Endothelial cell of hepatic sinusoid (primary cell): ENCODE measurements around the gene MAP3K4.

ENCODE experiments used
- in situ Hi-C: cut with HindIII; loops from 2 replicates; pipeline ENCODE4 v1.10.0; 2017; ENCODE audit warnings: low sequenced_read_pairs

Gene MAP3K4

DNA sequence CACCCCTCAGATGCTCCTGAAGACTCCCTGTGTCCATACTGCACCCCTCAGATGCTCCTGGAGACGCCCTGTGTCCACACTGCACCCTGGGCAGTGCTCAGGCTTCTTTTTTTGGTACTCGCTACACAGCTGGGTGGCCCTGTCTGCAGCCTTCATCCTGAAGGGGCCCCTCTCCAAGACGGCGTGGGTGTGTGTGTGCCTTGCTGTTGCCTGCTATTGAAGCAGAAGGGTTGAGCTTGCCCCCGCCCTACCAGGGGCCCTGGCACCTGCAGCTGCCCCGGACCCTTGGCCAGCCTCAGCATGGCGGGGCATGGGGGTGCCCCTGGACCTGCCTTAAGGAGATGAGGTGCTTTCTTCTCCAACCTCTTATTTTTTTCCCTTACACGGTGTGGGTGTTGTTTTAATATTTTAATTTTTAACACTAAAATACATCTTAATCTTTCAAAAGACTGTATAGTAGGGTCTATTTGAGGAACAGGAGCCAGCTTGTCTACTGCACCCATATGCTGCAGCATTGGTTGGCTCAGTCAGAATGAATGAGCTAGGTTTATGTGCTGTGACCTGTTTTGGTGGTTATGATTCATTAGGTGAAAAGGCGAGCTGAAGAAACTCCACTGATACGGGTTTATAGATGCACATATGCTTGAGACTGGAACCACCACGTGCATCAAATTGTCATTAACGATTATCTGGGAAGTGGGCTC is 146.4 kb downstream of the MAP3K4 start:
- in situ Hi-C loops, result no loop called here

DNA sequence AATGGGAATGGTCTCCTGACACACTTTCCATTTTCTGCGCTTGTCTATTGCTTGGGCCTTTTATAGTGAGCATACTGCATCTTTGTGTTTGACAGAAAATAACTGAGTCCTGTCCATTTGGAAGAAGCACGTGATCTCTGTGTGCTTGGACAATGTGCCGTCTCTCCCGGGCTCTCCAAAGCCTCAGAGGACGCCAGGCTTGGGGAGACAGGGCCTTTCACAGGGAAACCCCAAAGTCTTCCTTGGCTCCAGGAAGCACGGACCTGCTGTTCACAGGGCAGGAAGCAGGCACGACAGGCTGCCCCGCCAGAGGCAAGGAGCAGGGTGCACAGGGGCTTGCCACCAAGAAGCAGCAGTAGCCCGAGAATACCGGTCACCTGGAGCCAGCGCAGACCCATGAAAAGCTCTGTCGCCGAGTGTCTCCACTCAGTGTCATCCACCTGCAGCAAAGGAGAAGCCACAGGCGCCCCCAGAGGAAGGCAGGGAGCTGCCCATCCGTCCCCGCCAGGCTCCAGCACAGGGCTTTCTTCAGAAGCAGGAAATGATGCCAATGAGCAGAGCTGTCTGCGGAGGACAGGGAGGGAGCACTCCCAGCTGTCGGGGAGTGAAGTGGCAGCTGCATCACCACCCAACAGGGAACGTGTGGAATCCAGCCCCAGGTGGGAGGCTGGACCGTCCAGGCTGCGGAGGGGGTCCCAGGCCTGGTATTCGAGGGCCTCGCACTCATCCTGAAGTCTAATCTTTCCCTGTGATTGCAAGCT is 147.2 kb downstream of the MAP3K4 start:
- in situ Hi-C loops, result no loop called here

DNA sequence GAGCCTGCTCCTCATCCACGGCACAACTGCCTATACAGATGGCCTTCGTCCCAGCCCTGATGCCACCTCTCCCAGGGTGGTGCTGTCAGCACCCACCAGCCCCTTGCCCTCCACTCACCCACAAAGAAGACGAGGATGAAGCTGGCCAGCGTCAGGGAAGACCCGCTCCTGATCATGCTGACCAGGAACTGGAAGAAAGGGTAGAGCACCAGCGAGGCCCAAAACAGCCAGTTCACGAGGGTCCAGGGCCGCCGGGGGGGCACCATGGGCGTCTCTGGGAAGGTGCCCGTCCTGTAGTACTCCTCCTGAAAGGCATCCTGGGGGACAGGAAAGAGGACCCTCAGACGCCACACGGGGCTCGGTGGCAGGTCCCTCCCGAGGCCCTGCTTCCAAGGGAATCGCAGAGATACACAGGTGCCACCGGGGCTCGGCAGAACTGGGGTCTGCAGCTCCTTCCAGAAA is 147.8 kb downstream of the MAP3K4 start:
- in situ Hi-C loops, result no loop called here

DNA sequence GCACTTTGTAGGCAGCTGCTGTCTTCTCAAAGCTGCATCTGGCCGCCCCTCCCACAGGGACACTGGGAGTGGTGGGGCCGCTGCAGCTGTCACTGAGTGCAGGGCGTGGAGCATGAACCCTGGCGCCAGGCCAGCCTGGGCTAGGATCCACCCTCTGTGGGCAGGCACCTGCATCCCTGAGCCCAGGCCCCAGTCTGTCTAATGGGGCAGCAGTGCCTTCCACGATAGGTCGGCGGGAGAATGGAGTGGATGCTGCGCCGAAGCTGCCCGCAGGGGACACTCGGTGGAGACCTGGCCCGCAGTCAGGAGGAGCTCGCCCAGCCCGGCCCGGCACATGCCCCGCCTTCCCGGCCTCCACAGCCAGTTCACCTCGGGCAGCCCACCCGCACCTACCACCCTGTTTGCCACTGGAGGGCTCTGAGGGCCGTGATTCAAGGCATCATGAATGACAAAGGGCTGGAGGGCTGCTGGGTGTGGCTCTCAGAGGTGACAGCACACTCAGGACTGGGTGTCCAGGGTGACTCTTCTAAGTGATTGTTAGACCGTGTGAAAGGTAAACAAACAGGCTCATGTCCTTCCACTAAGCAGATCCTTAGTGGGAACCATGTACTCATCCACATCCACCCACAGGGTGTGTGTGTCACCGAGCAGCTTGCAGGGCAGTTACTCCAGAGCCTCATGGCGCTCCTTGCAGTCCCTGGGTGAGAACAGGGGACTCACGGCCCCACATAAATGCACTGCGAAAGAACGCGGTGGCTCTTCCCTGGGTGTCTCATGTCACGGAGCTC is 148.4 kb downstream of the MAP3K4 start:
- in situ Hi-C loops, result no loop called here

DNA sequence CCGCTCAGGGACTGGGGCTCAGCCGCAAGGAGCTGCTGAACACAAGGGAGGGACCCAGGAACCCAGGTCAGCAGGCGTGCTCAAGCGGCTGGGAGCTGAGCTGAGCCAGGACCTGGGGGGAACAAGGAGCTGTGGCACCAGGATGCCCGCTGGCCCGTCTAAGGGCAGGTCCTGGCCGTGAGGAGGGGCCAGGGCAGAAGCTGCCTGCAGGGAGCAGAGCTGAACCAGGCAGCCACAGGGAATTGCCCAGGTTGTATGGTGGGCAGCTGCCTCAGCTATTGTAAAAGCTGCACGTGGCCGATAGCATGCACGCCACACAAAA is 148.9 kb downstream of the MAP3K4 start:
- in situ Hi-C loops, result no loop called here

DNA sequence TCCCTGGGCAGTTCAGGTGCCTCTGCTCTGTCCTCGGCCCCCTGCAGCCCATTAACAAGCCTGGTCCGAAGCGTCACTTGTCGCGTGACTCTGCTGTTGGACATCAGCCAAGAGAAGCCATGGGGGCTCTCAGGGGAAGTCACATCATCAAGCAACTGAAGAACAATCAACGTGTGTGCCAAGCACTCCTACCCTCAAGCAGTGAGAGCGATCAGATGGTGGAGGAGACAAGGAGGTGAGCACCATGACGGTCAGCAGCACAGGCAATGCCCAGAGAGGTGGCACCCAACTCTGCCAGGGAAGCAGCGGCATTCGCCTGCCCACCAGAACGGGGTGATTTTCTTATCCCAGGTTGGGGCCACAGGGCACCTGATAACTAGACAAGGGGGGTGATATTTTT is 149.6 kb downstream of the MAP3K4 start:
- in situ Hi-C loops, result no loop called here

DNA sequence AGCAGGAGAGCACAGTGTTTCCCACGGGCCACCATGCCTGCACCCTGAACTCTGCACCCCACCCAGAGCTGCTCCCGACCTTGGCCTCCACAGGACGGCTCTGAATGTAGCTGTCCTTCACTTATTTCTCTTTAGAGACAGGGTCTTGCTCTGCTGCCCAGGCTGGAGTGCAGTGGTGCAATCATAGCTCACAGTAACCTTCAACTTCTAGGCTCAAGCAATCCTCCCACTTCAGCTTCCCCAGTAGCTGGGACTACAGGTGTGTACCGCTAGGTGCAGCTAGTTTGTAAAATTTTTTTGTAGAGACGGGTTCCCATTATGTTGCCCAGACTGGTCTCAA is 151.4 kb downstream of the MAP3K4 start:
- in situ Hi-C loops, result no loop called here

DNA sequence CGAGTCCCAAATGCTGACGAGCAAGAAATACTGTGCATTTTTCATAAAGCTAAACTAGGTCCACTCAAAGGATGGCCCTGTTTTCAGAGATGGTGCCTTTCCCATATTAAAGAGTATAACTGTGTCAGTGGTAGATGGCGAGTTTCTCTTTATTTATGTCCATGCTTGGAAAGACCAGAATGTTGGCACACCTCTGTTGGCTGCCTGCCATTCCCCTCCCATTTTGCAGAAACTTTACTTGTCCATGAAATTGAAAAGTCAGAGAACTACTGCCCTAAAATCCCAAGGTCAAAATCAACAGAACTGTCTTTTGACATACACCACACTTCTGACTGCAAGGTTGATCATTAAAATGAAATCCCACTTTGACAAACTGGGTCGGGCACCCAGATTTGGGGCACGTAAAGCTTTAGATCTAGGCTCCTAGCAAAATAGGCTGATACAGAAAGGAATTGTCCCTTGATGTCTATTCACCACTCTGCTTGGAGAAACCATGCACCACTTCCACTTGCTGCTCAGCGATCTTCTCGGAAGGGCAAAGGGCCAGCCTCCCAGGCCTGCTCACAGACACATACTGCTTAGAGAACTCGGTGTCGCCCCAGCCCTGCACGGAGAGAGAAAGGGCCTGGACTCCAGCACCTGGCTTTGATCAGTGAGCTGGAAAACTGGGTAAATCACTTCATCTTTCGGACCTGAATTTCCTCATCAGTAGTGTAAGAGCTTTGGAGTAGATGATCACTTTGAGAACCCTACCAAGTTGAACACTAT is 152.3 kb downstream of the MAP3K4 start:
- in situ Hi-C loops, result no loop called here

DNA sequence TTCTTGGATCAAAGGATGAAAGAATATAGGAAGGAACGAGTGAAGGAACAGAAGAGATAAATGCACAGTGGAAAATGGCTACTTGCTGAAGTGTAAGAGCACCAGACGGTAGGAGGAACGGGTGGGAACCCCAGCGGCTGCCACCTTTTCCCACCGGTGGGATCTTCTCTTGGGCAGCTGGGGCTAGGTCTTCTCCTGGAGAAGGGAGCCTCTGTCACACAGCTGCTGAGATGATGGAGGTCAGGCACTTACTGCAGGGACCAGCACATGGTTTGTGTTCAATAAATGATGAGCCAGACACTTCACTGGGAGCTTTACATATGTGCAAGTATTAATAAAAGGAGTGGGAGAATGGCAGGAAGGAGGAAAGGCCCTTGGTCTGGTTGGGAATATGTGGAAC is 158.6 kb downstream of the MAP3K4 start:
- in situ Hi-C loops, result loop anchor here (25.0 kb wide), 1 partner anchor 212 kb away; no protein-coding TSS in a partner anchor

DNA sequence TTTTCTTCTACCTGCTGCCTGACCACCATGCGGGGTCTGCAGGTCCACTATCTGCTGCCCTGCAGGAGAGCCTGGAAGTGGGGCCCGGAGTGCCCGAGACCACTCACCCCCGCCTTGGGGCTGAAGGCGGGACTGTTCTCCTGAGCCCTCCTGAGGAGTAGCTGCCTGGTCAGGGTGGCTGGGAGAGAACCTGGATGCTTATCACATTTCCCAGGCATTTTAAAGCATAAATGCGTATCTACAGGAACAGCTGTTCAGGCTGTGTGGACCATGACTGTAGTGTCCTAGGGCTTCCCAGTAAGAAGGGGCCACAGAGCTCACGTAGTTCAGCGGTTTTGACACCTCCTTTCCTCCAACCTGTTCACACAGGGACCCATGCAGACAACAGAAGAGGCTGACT is 159.0 kb downstream of the MAP3K4 start:
- in situ Hi-C loops, result loop anchor here (25.0 kb wide), 1 partner anchor 212 kb away; no protein-coding TSS in a partner anchor

DNA sequence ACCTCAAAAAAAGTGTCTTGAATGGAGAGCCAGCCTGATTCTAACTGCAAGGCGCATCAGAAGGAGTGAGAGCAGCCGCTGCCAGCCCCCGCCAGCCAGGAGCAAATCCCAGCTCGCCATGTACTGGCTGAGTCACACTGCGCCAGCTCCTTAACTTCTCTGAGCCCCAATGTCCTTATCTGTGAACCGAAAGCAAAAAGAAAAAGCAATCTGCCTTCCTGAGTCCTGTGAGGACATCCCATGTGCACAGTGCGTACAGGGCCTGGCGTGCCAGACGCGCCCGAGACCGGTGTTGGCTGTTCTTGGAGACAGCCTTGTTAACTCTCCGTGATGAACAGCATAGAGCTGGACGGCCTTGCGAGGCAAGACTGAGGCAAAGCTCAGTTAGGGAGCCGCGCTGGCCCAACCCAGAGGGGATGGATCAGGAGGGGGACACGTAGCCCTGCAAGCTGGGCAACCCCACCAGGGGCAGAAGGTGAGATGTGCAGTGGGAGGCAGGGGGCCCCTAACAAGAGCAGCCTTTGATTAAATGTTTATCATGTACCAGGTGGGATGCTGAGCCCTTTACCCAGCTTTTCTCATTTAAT is 159.6 kb downstream of the MAP3K4 start:
- in situ Hi-C loops, result loop anchor here (25.0 kb wide), 1 partner anchor 211 kb away; no protein-coding TSS in a partner anchor

DNA sequence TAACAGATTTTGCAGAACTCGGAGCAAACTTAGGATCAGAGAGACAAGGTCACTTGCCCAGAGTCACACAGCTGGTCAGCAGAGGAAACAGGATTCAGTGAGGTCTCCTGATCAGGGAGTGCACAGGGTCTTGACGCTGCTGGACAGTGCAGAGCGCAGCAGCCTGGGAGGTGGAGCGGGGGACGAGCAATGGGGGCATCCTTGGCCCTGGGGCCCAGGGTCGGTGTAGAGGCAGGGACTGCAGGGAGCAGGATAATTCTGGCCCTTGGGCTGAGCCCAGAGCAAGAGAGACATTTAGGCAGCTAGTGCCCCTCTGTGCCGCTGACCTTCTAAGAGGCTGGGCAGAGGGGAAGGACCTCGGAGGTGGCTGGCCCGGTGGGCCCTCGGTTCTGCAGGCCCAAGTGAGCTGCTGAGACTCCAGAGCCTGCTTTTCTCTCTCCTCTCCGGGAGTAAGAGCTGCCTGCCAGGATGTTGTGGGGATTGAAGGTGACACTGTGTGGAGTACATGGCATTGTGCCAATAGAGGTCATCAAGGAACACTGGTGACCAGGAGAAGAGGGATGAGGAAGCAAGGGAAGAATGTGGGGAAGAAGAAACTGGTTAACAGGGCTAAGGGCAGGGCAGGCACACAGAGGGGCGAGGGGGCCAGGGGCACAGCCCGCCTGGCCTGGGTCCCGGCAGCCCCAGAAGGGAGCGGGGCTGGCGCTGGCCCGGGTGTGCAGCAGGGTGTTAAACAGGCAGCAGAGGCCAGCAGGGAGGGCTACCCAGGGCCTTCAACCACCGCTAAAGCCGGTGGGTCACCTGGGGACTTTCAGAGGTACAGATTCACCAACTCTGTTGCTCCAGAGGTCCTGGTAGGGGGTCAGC is 160.3 kb downstream of the MAP3K4 start:
- in situ Hi-C loops, result loop anchor here (25.0 kb wide), 1 partner anchor 210 kb away; no protein-coding TSS in a partner anchor

DNA sequence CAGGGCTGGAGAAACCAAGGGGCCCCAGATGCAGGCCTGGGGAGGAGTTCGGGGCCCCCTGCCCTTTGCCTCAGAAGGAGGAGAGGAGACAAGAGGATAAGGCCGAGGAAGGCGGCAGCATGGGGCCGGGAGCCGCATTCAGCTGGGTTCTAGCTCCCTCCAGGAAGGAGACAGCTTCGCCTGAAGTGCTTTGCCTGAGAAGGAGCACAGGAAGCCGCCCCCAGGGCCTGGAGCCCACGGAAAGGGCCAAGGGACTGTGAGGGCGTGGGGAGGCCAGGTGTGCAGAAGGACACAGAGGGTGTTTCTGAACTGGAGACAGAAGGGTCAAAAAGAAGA is 160.9 kb downstream of the MAP3K4 start:
- in situ Hi-C loops, result loop anchor here (25.0 kb wide), 1 partner anchor 210 kb away; no protein-coding TSS in a partner anchor

DNA sequence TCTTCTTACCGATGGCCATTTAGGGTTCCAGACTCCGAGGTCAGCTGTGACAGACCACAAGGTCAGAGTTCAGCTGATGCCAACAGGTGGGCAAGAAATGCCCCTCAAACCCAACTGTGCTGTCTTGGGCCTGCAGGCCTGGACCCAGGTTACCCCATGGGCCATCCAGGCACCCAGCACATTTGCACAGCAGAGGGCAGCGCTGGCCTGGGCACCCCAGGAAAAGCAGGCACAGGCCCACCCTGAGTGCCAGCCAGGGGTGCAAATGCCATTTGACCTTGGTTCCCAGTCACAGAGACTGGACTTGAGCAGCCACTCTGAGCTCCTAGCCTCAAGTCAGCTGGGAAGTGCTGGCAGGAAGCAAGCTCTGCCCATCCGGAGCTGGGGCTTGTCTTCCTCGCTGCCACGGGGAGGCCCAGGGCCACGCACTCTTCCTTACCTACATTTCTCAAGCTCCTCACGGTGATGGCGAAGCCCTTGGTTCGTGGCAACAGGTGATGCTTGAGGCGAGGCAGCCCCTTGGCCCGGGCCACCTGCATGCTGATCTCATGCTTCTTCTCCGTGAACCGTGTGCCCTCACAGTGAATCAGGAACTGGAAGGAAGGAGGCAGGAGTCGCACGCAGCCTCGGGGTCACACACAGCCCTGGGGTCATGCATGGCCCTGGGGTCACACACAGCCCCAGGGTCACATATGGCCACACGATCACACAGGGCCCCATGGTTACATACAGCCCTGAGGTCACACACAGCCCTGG is 161.5 kb downstream of the MAP3K4 start:
- in situ Hi-C loops, result loop anchor here (25.0 kb wide), 1 partner anchor 209 kb away; no protein-coding TSS in a partner anchor

DNA sequence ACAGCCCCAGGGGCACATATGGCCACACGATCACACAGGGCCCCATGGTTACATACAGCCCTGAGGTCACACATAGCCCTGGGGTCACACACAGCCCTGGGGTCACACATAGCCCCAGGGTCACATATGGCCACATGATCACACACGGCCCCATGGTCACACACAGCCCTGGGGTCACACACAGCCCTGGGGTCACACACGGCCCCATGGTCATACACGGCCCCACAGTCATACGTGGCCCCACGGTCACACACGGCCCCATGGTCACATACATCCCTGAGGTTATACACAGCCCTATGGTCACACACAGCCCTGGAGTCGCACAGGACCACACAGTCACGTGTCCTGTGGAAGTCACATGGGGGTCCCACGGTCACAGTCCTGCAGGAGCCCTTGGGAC is 162.2 kb downstream of the MAP3K4 start:
- in situ Hi-C loops, result loop anchor here (25.0 kb wide), 1 partner anchor 209 kb away; no protein-coding TSS in a partner anchor

DNA sequence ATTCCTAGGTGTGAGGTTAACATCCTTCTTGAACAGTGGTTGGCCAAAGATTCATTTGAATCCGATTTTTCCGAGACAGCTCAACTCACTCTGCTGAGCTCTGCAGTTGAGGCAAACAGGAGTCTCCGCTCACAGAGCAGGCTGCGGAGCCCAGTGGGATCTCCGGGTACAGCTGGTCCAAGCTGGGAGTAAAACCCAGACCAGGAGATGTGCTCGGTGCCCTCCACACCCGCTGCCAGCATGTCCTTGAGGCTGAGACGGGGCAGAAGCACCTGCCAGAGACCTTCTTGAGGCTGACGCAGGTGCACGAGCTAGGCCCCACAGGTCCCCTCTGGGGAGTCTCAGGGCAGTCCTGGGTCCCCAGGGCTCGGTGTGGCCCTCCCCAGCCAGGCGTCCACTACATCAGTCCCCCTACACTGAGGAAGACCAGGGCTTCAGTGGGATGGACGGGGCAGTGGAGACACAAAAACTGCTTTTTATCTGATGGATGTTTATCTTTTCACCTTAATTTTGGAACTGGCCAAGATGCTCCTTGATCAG is 163.3 kb downstream of the MAP3K4 start:
- in situ Hi-C loops, result loop anchor here (25.0 kb wide), 1 partner anchor 207 kb away; no protein-coding TSS in a partner anchor

DNA sequence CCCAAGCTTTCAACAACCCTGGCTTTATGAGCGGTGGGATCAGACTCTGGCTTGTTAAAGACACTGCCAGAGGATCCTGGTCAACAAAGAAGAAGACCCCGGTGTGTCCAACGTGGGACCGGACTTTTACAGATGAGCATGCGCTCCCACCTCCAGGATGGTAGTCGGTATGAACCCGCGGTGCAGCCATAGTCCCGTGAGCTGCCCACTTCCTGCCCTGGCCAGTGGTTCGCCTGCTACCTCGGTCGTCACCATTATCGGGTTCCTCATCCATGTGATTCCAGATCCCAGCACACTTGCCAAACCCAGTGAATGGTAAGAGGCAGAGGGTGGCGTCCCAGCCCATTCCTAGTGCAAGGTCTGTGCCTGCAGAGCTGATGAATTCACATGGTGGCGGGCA is 169.6 kb downstream of the MAP3K4 start:
- in situ Hi-C loops, result loop anchor here (25.0 kb wide), 1 partner anchor 201 kb away; no protein-coding TSS in a partner anchor
